ENCODE data around the gene PANK3.
A peak's percentile ranks its signal among the peaks of the same experiment; 100 is the strongest.

The PANK3 gene

GRCh38 chr5:168578538-168579487, at the start of gene PANK3:
Gene PANK3, minus strand, starts transcription at chr5:168579368. Its CDS starts 85 bp downstream, at chr5:168579283.
- H3K27ac ChIP-seq (ENCODE audit: low read length): peak within 1 kb of the TSS; percentile 88
- H3K4me3 ChIP-seq (ENCODE audit: low read length): peak within 1 kb of the TSS; percentile 90
- H3K9ac ChIP-seq (ENCODE audit: low read depth, low read length): peak within 1 kb of the TSS; percentile 95
- peaks cover 16% of the 10 kb centered on the region; the same call in 1 of the 2 replicates for H3K36me3 ChIP-seq (ENCODE audit: insufficient read depth, low read depth, low read length)
- no peaks in the 10 kb centered on the region for H3K9me3 ChIP-seq (ENCODE audit: insufficient read depth, low read depth, low read length)
- peaks cover 31% of the 10 kb centered on the region; the same call in 1 of the 2 replicates for H3K4me1 ChIP-seq (ENCODE audit: insufficient read depth, low read length)
- no peaks in the 10 kb centered on the region for H3K27me3 ChIP-seq (ENCODE audit: insufficient read depth, low read length)

GRCh38 chr5:168624850-168625364, 45.7 kb upstream of the PANK3 start:
- Histone ChIP-seq H3K27me3 (ENCODE audit: insufficient read depth, low read length) (no peaks in the 10 kb centered on the region), H3K4me1 (ENCODE audit: insufficient read depth, low read length) (no peaks in the 10 kb centered on the region), H3K9ac (ENCODE audit: low read depth, low read length) (no peak overlapping the region), H3K9me3 (ENCODE audit: insufficient read depth, low read depth, low read length) (peaks cover 2% of the 10 kb centered on the region), H3K4me3 (ENCODE audit: low read length) (no peak overlapping the region), H3K27ac (ENCODE audit: low read length) (no peak overlapping the region), H3K36me3 (ENCODE audit: insufficient read depth, low read depth, low read length) (no peaks in the 10 kb centered on the region)

- Histone ChIP-seq H3K9me3 (ENCODE audit: insufficient read depth, low read depth, low read length) (no peaks in the 10 kb centered on the region), H3K4me1 (ENCODE audit: insufficient read depth, low read length) (no peaks in the 10 kb centered on the region), H3K4me3 (ENCODE audit: low read length) (no peak overlapping the region), H3K27ac (ENCODE audit: low read length) (no peak overlapping the region), H3K9ac (ENCODE audit: low read depth, low read length) (no peak overlapping the region), H3K36me3 (ENCODE audit: insufficient read depth, low read depth, low read length) (no peaks in the 10 kb centered on the region), H3K27me3 (ENCODE audit: insufficient read depth, low read length) (no peaks in the 10 kb centered on the region)
These were observed 41.6 kb upstream of the PANK3 start for GRCh38 chr5:168620807-168621206.

GRCh38 chr5:168614661-168615060, 35.5 kb upstream of the PANK3 start:
- Histone ChIP-seq H3K27me3 (ENCODE audit: insufficient read depth, low read length) (no peaks in the 10 kb centered on the region), H3K4me3 (ENCODE audit: low read length) (no peak overlapping the region), H3K9ac (ENCODE audit: low read depth, low read length) (no peak overlapping the region), H3K4me1 (ENCODE audit: insufficient read depth, low read length) (peaks cover 4% of the 10 kb centered on the region; the same call in 1 of the 2 replicates), H3K27ac (ENCODE audit: low read length) (no peak overlapping the region), H3K36me3 (ENCODE audit: insufficient read depth, low read depth, low read length) (no peaks in the 10 kb centered on the region), H3K9me3 (ENCODE audit: insufficient read depth, low read depth, low read length) (no peaks in the 10 kb centered on the region)

- H3K36me3 ChIP-seq (ENCODE audit: insufficient read depth, low read depth, low read length): no peaks in the 10 kb centered on the region
- H3K27ac ChIP-seq (ENCODE audit: low read length): no peak overlapping the region
- no peak overlapping the region for H3K9ac ChIP-seq (ENCODE audit: low read depth, low read length)
- no peaks in the 10 kb centered on the region for H3K9me3 ChIP-seq (ENCODE audit: insufficient read depth, low read depth, low read length)
- peaks cover 4% of the 10 kb centered on the region; the same call in 1 of the 2 replicates for H3K4me1 ChIP-seq (ENCODE audit: insufficient read depth, low read length)
- H3K4me3 ChIP-seq (ENCODE audit: low read length): no peak overlapping the region
- H3K27me3 ChIP-seq (ENCODE audit: insufficient read depth, low read length): no peaks in the 10 kb centered on the region
These were observed 34.8 kb upstream of the PANK3 start for GRCh38 chr5:168613996-168614395.

GRCh38 chr5:168613396-168613795, 34.2 kb upstream of the PANK3 start:
- no peak overlapping the region for H3K9ac ChIP-seq (ENCODE audit: low read depth, low read length)
- no peaks in the 10 kb centered on the region for H3K9me3 ChIP-seq (ENCODE audit: insufficient read depth, low read depth, low read length)
- no peaks in the 10 kb centered on the region for H3K27me3 ChIP-seq (ENCODE audit: insufficient read depth, low read length)
- no peak overlapping the region for H3K27ac ChIP-seq (ENCODE audit: low read length)
- H3K36me3 ChIP-seq (ENCODE audit: insufficient read depth, low read depth, low read length): no peaks in the 10 kb centered on the region
- no peak overlapping the region for H3K4me3 ChIP-seq (ENCODE audit: low read length)
- peaks cover 4% of the 10 kb centered on the region; the same call in 1 of the 2 replicates for H3K4me1 ChIP-seq (ENCODE audit: insufficient read depth, low read length)

GRCh38 chr5:168612996-168613395, 33.8 kb upstream of the PANK3 start:
- Histone ChIP-seq H3K27me3 (ENCODE audit: insufficient read depth, low read length) (no peaks in the 10 kb centered on the region), H3K4me3 (ENCODE audit: low read length) (no peak overlapping the region), H3K9ac (ENCODE audit: low read depth, low read length) (no peak overlapping the region), H3K27ac (ENCODE audit: low read length) (no peak overlapping the region), H3K9me3 (ENCODE audit: insufficient read depth, low read depth, low read length) (no peaks in the 10 kb centered on the region), H3K36me3 (ENCODE audit: insufficient read depth, low read depth, low read length) (no peaks in the 10 kb centered on the region), H3K4me1 (ENCODE audit: insufficient read depth, low read length) (peaks cover 4% of the 10 kb centered on the region; the same call in 1 of the 2 replicates)

GRCh38 chr5:168612123-168612522, 33.0 kb upstream of the PANK3 start:
- H3K27me3 ChIP-seq (ENCODE audit: insufficient read depth, low read length): no peaks in the 10 kb centered on the region
- H3K9me3 ChIP-seq (ENCODE audit: insufficient read depth, low read depth, low read length): no peaks in the 10 kb centered on the region
- no peak overlapping the region for H3K4me3 ChIP-seq (ENCODE audit: low read length)
- no peaks in the 10 kb centered on the region for H3K36me3 ChIP-seq (ENCODE audit: insufficient read depth, low read depth, low read length)
- peaks cover 4% of the 10 kb centered on the region; the same call in 1 of the 2 replicates for H3K4me1 ChIP-seq (ENCODE audit: insufficient read depth, low read length)
- no peak overlapping the region for H3K9ac ChIP-seq (ENCODE audit: low read depth, low read length)
- no peak overlapping the region for H3K27ac ChIP-seq (ENCODE audit: low read length)

GRCh38 chr5:168611165-168611564, 32.0 kb upstream of the PANK3 start:
- no peak overlapping the region for H3K9ac ChIP-seq (ENCODE audit: low read depth, low read length)
- H3K4me3 ChIP-seq (ENCODE audit: low read length): no peak overlapping the region
- H3K9me3 ChIP-seq (ENCODE audit: insufficient read depth, low read depth, low read length): no peaks in the 10 kb centered on the region
- peaks cover 4% of the 10 kb centered on the region; the same call in 1 of the 2 replicates for H3K4me1 ChIP-seq (ENCODE audit: insufficient read depth, low read length)
- no peaks in the 10 kb centered on the region for H3K27me3 ChIP-seq (ENCODE audit: insufficient read depth, low read length)
- H3K36me3 ChIP-seq (ENCODE audit: insufficient read depth, low read depth, low read length): no peaks in the 10 kb centered on the region
- no peak overlapping the region for H3K27ac ChIP-seq (ENCODE audit: low read length)

- Histone ChIP-seq H3K9ac (ENCODE audit: low read depth, low read length) (no peak overlapping the region), H3K27me3 (ENCODE audit: insufficient read depth, low read length) (no peaks in the 10 kb centered on the region), H3K9me3 (ENCODE audit: insufficient read depth, low read depth, low read length) (no peaks in the 10 kb centered on the region), H3K4me3 (ENCODE audit: low read length) (no peak overlapping the region), H3K27ac (ENCODE audit: low read length) (no peak overlapping the region), H3K4me1 (ENCODE audit: insufficient read depth, low read length) (peaks cover 4% of the 10 kb centered on the region; the same call in 1 of the 2 replicates), H3K36me3 (ENCODE audit: insufficient read depth, low read depth, low read length) (no peaks in the 10 kb centered on the region)
These were observed 30.8 kb upstream of the PANK3 start for GRCh38 chr5:168609806-168610482.

- no peak overlapping the region for H3K27ac ChIP-seq (ENCODE audit: low read length)
- H3K9ac ChIP-seq (ENCODE audit: low read depth, low read length): no peak overlapping the region
- no peak overlapping the region for H3K4me3 ChIP-seq (ENCODE audit: low read length)
- no peaks in the 10 kb centered on the region for H3K27me3 ChIP-seq (ENCODE audit: insufficient read depth, low read length)
- H3K36me3 ChIP-seq (ENCODE audit: insufficient read depth, low read depth, low read length): no peaks in the 10 kb centered on the region
- H3K4me1 ChIP-seq (ENCODE audit: insufficient read depth, low read length): peaks cover 4% of the 10 kb centered on the region; the same call in 1 of the 2 replicates
- no peaks in the 10 kb centered on the region for H3K9me3 ChIP-seq (ENCODE audit: insufficient read depth, low read depth, low read length)
These were observed 29.7 kb upstream of the PANK3 start for GRCh38 chr5:168608821-168609220.
